ENCODE data around the gene CDYL.
"Not testable (repeated sequence)": the region's sequence is repeated elsewhere in the genome, so short reads cannot be mapped to it uniquely, and the experiment has no call there.

The CDYL gene

GRCh38 chr6:4969609-4970285, 193.5 kb downstream of the CDYL start:
- DNase-seq, result no peak

GRCh38 chr6:4970739-4971395, 194.7 kb downstream of the CDYL start:
- no peak for DNase-seq

GRCh38 chr6:4971851-4972250, 195.6 kb downstream of the CDYL start:
- DNase-seq, result no peak

GRCh38 chr6:4972438-4972837, 196.2 kb downstream of the CDYL start:
- no peak for DNase-seq

GRCh38 chr6:4973415-4973814, 197.2 kb downstream of the CDYL start:
- DNase-seq, result no peak

- DNase-seq, result peak; percentile 66
These were observed 198.0 kb downstream of the CDYL start for GRCh38 chr6:4973982-4974745.

- DNase-seq, result no peak
These were observed 198.8 kb downstream of the CDYL start for GRCh38 chr6:4974962-4975361.

GRCh38 chr6:4975506-4975905, 199.3 kb downstream of the CDYL start:
- DNase-seq, result no peak

- no peak for DNase-seq
These were observed 201.3 kb downstream of the CDYL start for GRCh38 chr6:4977468-4977867.

GRCh38 chr6:4979426-4979825, 203.2 kb downstream of the CDYL start:
- no peak for DNase-seq

GRCh38 chr6:4981761-4982160, 205.6 kb downstream of the CDYL start:
- DNase-seq, result no peak

GRCh38 chr6:4983322-4983721, 207.1 kb downstream of the CDYL start:
- no peak for DNase-seq

- DNase-seq, result no peak
These were observed 210.8 kb downstream of the CDYL start for GRCh38 chr6:4986999-4987398.

- no peak for DNase-seq
These were observed 211.2 kb downstream of the CDYL start for GRCh38 chr6:4987432-4987831.

- DNase-seq, result no peak
These were observed 218.5 kb downstream of the CDYL start for GRCh38 chr6:4994741-4995140.

- no peak for DNase-seq
These were observed 221.7 kb downstream of the CDYL start for GRCh38 chr6:4997862-4998261.

- DNase-seq, result no peak
These were observed 223.4 kb downstream of the CDYL start for GRCh38 chr6:4999586-4999985.

- peak; percentile 96 for DNase-seq
These were observed 227.6 kb downstream of the CDYL start, which contains the start of gene RPP40 for GRCh38 chr6:5003604-5004372. RPP40 (minus strand) TSS chr6:5004037; CDS start chr6:5004002, 35 bp downstream.

GRCh38 chr6:5004373-5005037, 228.3 kb downstream of the CDYL start:
- no peak for DNase-seq

GRCh38 chr6:5005038-5005433, 228.8 kb downstream of the CDYL start:
- not testable (repeated sequence) for DNase-seq

Data from NCI-H1105 treated with DMSO at 0.1 percent for 48 hours (cell line).